GM12875 (cell line): ENCODE measurements around the gene KCNQ2.
A peak's percentile ranks its signal among the peaks of the same experiment; 100 is the strongest.
"Not testable (repeated sequence)": the region's sequence is repeated elsewhere in the genome, so short reads cannot be mapped to it uniquely, and the experiment has no call there.

Experiments used
- H3K4me3 ChIP-seq: one replicate; pipeline ENCODE4 v1.5.1; 2011; ENCODE audit warnings: low read depth, low read length, control low read depth
- CTCF ChIP-seq: IDR thresholded peaks from 2 replicates; pipeline ENCODE4 v1.5.1; 2011; ENCODE audit warnings: low read depth, mild to moderate bottlenecking, control low read depth, inconsistent platforms, low read length, moderate library complexity, borderline replicate concordance; ENCODE audit not compliant: insufficient read depth

The KCNQ2 gene

GRCh38 chr20:63383556-63383955 is 88.9 kb downstream of the KCNQ2 start:
- no peak overlapping the region for H3K4me3 ChIP-seq
- TF ChIP-seq CTCF, result no peak

- H3K4me3 ChIP-seq, result no peak overlapping the region
- no peak for TF ChIP-seq CTCF
Measured at GRCh38 chr20:63382551-63383300, 89.7 kb downstream of the KCNQ2 start.

- H3K4me3 ChIP-seq, result no peak overlapping the region
- peak; percentile 96 for TF ChIP-seq CTCF
Measured at GRCh38 chr20:63381781-63382431, 90.5 kb downstream of the KCNQ2 start.

- TF ChIP-seq CTCF, result no peak
- H3K4me3 ChIP-seq, result no peak overlapping the region
Measured at GRCh38 chr20:63380346-63380870, 92.0 kb downstream of the KCNQ2 start.

GRCh38 chr20:63379872-63380271 is 92.6 kb downstream of the KCNQ2 start:
- not testable (repeated sequence) for H3K4me3 ChIP-seq

- no peak overlapping the region for H3K4me3 ChIP-seq
- no peak for TF ChIP-seq CTCF
Measured at GRCh38 chr20:63379296-63379695, 93.2 kb downstream of the KCNQ2 start.

GRCh38 chr20:63378626-63379025 is 93.8 kb downstream of the KCNQ2 start:
- H3K4me3 ChIP-seq, result no peak overlapping the region
- TF ChIP-seq CTCF, result no peak
